CD4-positive, alpha-beta T cell treated with Interferon gamma for 1 hour (primary cell): ENCODE measurements around the gene PAPOLB.

Experiments
- DNase-seq: peaks from one replicate; pipeline ENCODE4 v3.0.0-alpha.2; 2020

Gene PAPOLB

DNA sequence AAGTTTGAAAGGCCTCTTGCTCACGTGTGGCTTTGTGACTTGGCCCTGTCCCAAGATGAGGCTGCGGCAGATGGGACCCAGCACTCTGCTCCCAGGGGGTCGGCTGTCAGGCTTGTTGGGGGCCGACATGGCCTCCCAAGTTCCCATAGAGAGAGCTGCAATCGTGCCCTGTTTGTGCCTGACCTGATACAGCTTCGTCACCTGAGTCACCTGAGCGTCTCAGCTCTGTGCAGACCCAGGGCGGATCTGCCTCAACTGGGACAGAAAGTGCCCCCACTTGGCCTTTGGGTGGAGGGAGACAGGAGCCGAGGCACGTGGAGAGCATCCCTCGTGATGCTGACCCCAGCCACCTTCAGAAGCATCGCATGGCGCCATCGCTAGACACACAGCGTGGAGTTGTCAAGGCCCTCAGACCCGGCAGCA is 21.7 kb downstream of the PAPOLB start:
- DNase-seq = no peak

DNA sequence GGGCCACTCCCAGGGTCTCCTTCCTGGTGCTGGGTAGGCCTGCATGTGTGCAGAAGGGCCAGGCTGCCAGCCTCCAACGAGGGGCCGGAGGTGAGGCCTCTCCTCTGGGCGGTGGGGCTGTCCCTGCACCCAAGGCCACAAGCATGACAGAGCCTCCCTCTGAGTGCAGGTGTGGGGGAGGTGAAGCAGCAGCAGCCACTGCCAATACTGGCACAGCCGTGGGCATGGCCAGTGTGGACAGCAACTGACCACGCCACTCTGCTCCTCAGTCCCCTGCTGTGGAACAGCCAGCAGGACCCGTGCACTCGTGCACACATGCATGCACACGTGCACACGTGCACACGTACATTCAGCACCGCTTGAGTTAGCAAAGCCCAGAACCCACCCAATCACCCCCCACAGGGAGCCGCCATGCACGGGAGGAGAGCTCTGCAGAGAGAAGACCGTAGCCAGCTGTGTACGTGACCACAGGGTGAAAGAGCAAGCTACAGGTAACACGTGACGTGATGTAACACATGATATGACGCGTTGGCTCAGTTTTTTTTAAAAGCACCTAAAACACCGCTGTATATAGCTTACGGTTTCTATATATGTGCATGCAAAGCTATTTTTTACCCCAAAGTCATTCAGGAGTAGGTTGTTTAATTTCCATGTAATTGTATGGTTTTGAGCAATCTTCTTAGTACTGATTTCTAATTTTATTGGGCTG is 23.1 kb downstream of the PAPOLB start:
- DNase-seq = no peak

DNA sequence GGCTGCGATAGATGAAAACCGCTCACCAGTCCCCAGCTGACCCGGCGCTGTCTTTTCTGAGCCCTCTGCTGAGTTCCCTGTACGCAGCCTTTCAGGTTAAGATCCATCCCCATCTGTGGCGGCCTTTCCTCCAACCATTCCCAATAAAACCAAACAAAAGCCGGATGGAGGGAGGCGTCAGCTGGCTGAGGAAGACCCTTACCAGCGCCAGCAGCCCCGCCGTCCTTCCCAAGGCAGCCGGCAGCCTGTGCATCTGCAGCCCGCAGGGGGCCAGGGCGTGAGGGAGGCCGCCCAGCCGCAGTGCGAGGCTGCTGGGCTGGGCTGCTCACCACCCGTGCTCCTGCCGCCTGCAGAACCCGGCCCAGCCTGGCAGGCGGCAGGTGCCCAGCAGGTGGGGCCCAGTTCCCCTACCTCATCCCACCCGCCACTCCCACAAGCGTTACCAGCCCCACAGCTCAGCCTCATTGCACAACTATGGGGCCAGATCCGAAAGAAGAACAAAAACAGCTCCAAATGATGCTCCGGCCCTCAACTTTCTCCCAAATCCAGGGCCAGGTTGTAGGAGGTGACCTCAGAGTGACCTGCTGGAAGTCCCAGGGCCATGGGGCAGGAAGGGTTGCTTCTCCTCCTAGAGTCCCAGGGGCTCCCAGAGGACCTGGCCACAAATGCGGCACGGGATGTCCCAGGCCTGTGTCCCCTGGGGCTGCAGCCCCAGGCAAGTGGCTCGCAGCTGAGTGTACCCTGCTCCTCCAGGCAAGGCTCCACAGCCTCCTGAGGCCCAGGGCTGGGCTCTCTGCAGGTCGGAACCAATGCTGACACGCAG is 23.8 kb downstream of the PAPOLB start:
- no peak for DNase-seq

DNA sequence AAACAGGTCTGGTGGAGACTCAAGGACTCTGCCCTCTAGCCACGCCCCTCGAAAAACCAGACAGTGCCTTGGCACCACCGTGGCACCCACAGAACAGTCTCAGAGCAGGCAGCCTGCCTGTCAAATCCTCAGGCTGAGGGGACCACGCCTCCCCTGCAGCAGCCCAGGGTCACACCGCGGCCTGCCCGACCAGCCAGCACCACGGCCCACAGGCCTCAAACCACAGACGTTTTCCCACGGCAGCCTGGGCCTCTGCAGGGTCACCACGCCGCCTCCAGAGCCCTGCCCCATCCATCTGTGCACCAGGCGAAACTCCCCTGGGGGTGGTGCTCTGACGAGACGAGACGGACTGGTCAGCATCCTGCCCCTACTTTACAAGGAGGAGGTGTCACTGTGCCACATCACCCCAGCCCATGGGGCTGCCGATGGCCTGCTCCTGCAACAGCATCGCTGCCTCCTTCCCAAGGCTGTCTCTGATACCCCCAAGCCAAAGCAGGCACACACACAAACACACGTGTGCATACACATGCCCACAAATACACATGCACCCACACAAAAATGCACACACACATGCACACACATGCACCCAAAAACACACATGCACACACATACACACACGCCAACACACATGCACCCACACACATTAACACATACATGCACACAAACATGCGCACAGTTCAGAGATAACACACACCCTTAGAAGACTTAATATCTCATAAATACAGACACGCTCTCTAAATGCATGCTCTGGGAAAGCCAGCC is 24.6 kb downstream of the PAPOLB start:
- DNase-seq = no peak

DNA sequence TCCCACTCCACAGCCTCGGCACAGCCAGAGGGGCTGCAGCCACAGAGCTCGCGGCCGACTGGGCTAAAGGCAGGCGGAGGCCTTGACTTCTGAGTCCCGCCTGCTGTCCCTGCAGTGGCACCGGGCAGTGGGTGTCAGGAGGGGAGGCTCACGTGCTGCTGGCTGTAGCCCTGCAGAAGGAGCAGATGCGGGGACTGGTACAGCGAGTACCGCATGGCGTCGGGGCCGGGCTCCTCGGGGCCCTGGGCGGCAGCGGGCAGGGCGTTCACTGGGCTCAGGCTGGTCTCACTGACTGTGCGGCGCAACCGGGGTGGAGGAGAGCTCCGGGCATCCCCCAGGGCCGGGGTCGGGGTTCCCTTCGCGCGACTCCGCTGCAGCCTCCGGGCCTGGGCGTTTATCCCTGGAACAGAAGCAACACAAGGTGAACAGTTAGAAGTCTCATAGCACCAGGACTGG is 25.6 kb downstream of the PAPOLB start:
- no peak for DNase-seq

DNA sequence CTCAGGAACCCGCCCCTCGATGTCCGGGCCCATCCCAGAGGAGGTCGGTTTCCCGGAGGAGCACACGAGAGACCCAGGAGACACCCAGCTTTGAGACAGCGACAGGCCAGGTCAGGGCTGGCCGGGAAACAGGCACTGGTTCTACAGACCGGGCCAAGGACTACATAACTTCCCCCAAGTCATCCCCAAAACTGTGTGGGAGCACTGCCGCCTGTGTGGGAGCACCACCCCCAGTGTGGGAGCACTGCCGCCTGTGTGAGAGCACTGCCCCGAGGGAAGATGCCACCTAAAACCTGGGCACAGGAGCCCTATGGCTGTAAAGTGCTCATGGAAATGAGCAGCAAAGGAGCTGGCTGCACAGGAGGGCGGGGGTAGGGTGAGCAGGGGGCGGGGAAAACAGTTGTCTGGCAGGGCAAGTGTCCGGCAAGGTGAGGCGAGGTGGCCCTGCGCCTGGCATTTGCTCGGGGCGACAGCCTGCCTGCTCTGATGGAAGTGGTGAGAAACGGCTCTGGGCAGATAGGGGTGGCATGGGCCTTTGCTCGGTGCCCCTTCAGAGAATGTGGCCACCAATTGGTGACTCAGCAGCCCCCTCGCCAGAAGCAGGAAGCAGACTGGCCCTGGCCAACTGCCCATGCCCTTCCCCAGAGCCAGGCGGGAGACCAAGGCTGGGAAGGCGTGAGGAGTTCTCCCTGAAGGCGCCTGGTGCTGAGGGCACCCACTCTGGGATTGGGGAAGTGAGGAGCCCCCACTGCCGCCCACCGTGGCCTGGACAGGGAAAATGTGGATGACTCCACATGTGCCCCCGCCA is 26.2 kb downstream of the PAPOLB start:
- DNase-seq = no peak

DNA sequence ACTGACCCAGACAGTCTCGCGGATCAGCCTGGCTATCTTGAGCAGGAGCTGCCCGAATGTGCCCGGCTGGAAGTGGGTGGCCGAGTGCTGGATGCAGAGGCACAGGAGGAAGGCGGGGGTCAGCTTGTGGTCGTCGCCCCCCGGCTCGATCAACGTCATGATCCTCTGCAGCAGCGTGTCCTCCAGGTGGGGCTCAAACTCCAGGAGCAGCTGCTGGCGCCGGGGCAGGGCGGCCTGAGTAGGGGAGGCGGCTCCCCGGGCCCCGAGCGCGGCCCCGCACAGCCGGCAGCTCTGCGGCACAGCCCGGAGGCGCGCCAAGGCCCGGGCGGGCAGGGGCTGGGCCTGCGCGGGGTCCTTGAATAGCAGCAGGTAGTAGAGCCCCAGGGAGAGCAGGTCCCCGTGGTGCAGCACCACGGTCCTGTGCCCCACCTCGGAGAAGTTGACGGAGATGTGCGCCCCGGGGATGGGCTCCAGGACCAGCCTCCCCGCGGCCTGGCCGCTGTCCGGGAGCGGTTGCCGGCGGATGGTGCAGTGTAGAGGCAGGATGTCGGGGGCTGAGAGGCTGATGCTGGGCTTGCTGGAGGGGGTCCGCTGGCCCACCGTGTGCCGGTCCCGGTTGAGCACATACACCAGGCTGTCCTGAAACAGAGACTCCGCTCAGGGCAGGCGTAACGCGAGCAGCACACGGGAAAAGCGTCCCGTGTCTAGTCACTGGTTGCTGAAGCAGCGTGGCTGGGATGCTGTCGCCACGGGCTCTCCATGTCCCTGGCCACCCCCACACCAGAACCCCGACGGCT is 27.0 kb downstream of the PAPOLB start:
- no peak for DNase-seq

DNA sequence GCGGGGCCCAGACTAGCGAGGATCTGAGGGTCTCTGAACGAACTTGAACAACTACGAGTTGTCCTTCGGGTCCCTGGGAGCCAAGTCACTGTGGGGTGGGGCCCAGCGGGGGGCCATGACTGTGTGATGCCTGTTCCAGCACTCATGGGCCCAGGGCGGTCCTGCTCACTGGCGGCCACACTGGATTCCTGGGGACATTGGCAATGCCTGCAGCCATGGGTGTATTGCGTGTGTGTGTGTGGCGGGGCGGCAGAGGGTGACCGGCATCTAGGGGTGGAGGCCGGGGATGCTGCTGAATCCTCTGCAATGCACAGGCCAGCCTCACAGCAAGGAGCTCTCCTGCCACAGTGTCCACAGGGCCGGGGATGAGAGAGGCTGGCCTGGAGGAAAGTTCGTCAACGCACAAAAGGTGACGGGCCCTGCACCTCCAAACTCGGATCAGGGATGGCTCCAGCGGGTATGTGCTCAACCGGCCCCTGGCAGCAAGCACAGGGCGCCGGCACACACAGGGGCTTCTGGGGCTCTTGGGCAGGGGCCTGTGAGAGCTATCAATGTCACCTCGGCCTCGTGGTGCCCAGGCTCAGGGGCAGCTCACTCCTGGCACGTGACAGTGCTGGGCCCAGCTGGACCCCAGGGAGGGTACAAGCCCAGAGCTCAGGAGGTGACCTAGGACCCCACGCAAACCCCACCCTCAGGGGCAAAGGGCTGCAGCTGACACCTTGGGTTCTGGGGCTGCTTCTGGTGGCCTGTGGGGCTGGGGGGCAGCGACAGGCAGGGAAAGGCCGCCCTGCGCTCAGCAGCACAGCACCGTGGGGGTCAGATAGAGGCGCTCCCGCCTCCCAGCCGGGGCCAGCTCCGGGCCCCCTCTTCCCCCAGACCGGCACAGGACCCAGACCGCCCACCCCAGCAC is 27.9 kb downstream of the PAPOLB start:
- no peak for DNase-seq

DNA sequence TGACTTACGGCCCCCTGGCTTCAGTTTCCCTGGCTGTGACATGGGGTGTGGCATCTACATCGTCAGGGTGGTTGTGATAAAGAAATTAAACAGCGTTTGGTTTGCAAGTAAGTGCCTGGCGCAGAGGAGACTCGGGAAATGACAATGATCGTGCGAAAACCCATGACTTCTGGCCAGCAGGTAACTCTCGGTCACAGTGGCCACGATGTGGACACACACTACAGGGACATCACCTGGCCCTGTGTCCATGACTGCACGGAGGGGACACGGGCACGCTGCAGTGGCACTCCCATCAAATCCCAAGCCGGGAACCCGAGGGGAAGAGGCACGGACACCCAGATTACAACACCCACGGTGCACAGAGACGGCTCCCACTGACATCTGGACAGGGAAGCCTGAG is 28.7 kb downstream of the PAPOLB start:
- DNase-seq = no peak

DNA sequence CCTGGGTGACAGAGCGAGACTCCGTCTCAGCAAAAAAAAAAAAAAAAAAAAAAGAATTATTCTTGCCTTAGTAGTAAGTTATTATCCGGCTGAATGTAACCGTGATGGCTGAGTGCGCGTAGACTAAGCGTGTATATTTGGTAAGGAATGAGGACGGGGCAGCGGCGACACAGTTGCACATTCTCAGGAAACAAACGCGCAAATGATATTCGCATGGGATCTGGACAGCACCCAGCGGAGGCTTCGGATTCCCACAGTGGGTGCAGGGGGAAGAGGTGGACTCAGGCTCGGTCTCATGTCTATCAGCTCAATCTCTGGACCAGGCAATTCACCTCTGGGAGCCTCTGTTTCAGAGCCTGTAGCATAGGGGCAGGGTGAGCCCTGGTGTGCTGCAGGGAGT is 29.1 kb downstream of the PAPOLB start:
- no peak for DNase-seq

DNA sequence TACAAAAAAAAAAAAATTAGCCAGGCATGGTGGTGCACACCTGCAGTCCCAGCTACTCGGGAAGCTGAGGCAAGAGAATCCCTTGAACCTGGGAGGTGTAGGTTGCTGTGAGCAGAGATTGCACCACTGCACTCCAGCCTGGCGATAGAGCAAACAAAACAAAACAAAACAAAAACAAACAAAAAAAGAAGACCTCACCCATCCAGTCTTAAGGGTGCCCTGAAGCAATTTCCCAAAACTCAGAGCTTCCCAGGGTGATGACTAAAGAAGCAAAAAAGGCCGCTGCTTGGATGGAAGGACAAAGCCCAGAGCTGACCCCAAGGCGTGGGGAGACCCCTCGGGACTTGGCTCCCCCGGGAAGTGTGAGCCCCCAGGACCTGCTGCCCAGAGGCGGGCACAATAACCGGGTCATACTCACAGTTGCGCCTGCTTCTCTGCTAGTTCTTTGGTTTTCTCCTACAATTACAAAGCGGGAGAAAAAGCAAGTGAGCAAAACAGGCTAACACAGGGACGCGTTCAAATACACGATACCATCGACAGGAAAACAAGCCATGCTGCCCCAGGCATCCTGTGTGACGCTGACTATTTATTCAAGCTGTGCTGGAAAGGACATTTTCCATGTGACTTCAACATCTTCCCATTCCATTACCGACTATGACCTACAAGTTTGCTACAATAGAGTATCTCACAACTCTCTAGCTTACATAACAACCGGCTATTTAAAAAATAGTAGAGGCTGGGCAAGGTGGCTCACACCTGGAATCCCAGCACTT is 29.9 kb downstream of the PAPOLB start:
- no peak for DNase-seq

DNA sequence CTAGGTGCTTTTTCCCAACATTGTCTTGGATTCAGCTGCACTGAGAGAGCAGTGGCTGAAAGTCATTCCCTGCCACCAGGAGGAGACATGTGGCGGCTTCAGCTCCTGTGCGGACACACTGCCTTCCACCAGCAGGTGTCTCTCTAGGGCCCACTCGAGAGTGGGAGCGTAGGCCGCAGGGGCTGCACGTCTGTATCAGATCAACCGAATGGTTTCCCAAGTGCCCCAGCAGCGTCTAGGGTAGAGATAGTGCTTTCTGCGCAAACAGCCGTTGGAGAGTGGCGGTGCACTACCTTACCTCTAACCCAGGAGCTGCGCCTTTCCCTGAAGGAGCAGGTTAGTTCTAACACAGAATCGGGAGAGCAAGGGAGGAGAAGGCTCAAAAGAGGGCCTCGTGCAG is 31.7 kb downstream of the PAPOLB start:
- DNase-seq = peak; percentile 53

DNA sequence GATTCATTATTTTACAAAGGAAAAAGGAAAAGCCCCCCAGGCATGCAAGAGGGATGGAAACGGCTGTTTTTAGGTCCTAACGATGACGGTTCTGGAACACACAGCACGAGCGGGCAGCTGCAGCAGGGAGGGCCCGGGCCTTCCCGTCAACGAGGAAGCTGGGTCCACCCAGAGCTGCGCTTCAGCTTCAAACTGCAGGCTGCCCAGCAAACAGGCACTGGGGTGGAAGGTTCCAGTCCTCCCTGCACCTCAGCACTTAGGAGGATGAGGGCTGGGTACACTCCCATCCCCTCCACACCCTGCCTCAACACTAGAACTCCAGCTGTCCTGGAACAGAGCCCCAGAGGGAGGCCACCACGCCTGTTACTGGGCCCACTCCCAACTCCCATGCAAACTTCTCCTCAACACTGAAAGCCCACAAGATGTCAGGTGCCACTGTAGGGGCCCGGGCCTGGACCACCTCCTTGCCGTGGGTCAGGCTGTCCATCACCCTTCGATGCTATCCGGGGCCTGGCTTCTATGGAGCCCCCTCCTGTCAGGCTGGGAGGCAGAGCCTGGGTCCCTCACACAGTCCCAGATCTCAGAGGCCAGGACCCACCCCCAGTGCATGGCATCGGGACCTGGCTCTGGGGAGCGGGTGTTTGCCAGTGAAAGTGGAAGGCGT is 33.0 kb downstream of the PAPOLB start:
- no peak for DNase-seq

DNA sequence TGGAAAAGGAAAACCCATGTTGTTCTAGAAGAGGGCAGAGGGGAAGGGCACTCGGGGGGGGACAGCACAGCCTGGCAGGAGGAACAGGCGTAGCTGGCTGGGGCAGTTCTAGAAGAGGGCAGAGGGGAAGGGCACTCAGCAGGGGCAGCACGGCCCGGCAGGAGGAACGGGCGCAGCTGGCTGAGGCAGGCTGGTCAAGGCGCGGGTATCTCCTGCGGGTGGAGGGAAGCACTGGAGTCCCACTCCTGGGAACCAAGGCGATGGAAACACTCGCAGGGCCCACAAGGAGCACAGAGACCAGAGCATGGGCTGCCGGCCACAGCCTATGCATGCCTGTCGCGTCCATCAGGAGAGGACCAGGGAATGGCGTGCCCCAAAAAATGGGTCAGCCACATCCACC is 36.7 kb downstream of the PAPOLB start:
- DNase-seq = no peak

DNA sequence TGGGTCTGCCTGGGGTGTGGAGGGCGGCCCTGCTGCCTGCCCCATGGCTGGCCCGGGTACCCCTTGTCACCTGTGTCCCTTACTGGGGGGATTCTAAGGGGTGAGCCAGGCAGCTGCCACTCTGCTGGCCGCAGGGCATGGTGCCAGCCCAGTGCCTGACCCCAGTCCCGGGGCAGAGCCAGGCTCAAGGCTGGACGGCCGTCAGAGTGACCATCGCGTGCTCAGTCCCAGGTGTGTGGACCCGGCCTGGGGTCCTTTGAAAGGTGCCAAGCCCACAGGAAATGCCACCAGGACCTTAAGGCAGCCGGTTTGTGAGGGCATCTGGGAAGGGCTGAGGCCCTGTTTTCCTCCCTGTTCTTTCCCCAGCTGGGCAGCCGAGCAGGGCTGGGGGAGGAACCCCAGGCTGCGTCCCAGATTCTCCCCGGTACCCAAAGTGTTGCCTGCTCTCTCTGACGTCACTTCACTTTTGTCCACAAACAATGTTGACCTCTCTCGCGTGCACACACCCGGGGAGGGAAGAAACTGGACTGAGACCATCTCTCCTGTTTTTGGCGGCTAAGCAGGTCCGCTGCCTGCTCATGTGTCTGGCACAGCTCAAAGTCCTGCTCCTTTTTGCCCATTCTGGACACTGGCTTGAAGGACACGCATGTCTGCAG is 37.6 kb downstream of the PAPOLB start:
- no peak for DNase-seq

DNA sequence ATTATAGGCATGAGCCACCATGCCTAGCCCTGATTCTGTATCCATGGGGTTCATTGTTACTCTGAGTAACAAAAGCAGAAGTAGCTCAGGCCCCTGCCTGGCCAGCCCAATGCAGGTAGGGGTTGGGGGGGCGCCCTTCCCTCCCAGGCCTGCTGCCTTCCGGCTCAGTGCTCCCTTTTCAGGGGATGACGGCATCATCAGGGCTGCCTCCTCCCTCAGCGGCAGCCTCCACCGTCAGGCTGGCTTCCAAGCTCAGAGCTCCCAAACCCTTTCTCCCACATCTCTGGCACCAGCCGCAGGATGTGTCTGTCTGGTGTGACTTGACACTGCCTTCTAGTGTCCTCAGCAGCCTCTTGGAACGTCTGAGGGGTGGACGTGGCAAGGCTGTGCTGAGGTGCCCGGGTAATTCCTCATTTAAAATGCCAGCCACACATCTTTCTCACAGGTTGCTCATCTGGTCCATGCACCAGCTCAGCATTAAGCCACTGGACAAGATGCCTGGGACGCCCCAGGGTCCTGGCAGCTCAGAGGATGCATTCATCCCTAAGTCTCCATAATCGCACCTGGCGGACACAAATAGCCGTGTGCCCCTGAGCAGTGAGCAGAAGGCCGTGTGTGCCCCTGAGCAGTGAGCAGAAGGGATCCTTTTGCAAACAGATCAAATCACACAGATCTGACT is 38.2 kb downstream of the PAPOLB start:
- no peak for DNase-seq

DNA sequence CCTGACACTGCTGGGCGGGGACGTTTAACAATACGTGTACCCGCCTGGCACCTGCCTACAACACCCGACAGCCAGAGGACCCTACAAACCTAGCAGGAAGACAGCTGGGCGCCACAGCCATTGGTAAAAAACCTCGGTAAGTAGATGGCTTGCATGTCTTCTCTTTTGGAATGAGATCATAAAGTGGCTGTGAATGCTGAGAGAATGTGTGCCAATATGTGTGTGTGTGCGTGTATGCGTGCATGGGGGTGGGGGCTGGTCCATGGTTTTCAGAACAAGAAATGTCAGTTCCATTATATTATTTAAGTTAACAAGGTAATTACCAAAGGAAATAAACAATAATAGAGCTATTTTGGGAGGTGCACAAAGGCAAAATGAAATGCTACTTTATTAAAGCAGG is 39.2 kb downstream of the PAPOLB start:
- DNase-seq = no peak

DNA sequence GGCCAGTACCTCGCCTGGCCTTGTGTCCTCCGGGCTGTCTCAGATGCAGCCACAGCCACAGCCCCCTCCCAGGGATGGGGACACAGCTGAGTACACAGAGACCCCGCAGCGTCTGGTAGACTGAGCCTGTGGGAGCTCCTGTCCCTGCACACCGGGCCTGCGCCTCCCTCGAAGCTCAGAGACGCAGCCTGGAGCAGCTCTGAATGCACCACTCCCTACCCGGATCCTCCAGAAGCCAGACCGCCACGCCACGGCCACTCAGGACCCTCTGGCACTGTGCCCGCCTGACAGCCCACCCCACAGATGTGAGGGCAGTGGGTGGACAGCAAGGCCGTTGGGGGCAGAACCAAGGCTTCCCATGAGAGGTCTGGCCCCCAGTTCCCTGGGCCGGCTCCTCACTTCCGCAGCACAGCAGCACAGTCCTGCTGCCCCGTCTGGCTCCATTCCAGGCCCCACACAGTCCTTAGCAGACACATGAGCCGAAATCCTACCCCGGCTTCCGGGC is 40.8 kb downstream of the PAPOLB start:
- no peak for DNase-seq
